CD4-positive, alpha-beta memory T cell (primary cell): ENCODE data around the gene CEP131. TPM values are rescaled to one million over a fixed set of nuclear protein-coding genes. Genes with fewer than 3 reads are reported as not detected.

Experiments used
- CTCF ChIA-PET: fragments of 350-600 bp; sonication (Branson Sonifier 250); formaldehyde crosslinking; loops from one replicate; lab custom pipeline; 2021; ENCODE audit warnings: inconsistent platforms; ENCODE audit not compliant: partially characterized antibody; lab: Charles Lee
- POLR2A ChIA-PET: fragments of 350-600 bp; sonication (Branson Sonifier 250); formaldehyde crosslinking; loops from one replicate; lab custom pipeline; 2021; ENCODE audit not compliant: partially characterized antibody; lab: Charles Lee
- DNase-seq, 5 donors: peaks; one replicate each; pipeline versions ENCODE4 v3.0.0 to v3.0.0-alpha.2; 2020 to 2022; ENCODE audit warnings: mixed read lengths in 1 of 5
- H3K27ac ChIP-seq: one replicate; pipeline ENCODE4 v1.7.0; 2013; ENCODE audit warnings: low read depth, low read length
- H3K27me3 ChIP-seq: 2 replicates; pipeline ENCODE4 v1.7.0; 2013; ENCODE audit warnings: mild to moderate bottlenecking, low read length, moderate library complexity; ENCODE audit not compliant: insufficient read depth
- H3K36me3 ChIP-seq: 2 replicates; pipeline ENCODE4 v1.7.0; 2013; ENCODE audit warnings: mild to moderate bottlenecking, low read length, moderate library complexity; ENCODE audit not compliant: insufficient read depth
- H3K4me1 ChIP-seq: 2 replicates; pipeline ENCODE4 v1.7.0; 2013; ENCODE audit warnings: mild to moderate bottlenecking, low read length, moderate library complexity; ENCODE audit not compliant: insufficient read depth
- H3K4me3 ChIP-seq, 2 donors: one replicate each; pipeline ENCODE4 v1.7.0; 2013; ENCODE audit warnings: low read length in 2 of 2, mild to moderate bottlenecking in 1 of 2
- H3K9me3 ChIP-seq, 2 donors: one replicate each; pipeline ENCODE4 v1.7.0; 2013; ENCODE audit warnings: low read length in 2 of 2, control low read depth in 1 of 2; ENCODE audit not compliant: control insufficient read depth in 1 of 2
- H3K27ac Mint-ChIP-seq, 7 donors: one replicate each; pipeline ENCODE4 v1.8.0; 2020 to 2021; ENCODE audit warnings: mixed read lengths in 7 of 7, mild to moderate bottlenecking in 6 of 7, inconsistent platforms in 3 of 7, moderate library complexity in 3 of 7
- H3K27me3 Mint-ChIP-seq, 2 donors: one replicate each; pipeline ENCODE4 v1.8.0; 2020 to 2021; ENCODE audit warnings: mixed read lengths in 2 of 2
- H3K36me3 Mint-ChIP-seq, 2 donors: one replicate each; pipeline ENCODE4 v1.8.0; 2020 to 2021; ENCODE audit warnings: mixed read lengths in 2 of 2, inconsistent platforms in 1 of 2, mild to moderate bottlenecking in 1 of 2
- H3K4me1 Mint-ChIP-seq, 4 donors: one replicate each; pipeline ENCODE4 v1.8.0; 2020 to 2021; ENCODE audit warnings: mixed read lengths in 4 of 4, mild to moderate bottlenecking in 1 of 4
- H3K4me3 Mint-ChIP-seq, 8 donors: one replicate each; pipeline ENCODE4 v1.8.0; 2020 to 2021; ENCODE audit warnings: mixed read lengths in 8 of 8, mild to moderate bottlenecking in 7 of 8, moderate library complexity in 6 of 8, inconsistent platforms in 3 of 8
- H3K9me3 Mint-ChIP-seq, 8 donors: one replicate each; pipeline ENCODE4 v1.8.0; 2020 to 2021; ENCODE audit warnings: mixed read lengths in 8 of 8, mild to moderate bottlenecking in 5 of 8, inconsistent platforms in 3 of 8, moderate library complexity in 1 of 8
- intact Hi-C: fragments of 100-400 bp; cut with micrococcal nuclease; formaldehyde crosslinking; loops from one replicate; pipeline ENCODE4 v1.15.1; 2023
- polyA plus RNA-seq, 2 donors: library from polyadenylated mRNA; unstranded; fragments of 300-500 nt; fragmentation: Illumina TruSeq; gene quantifications; one replicate each; pipeline ENCODE4 v1.2.3, GENCODE V29; 2021
- total RNA-seq, 2 experiments: library from RNA; stranded (reverse); gene quantifications; one replicate each; pipeline ENCODE4 v1.2.3, GENCODE V29; 2021

Gene CEP131
- total and polyA plus RNA-seq, 4 experiments from 2014 or later, result 1.7 to 10.5 (median 6.7) TPM

GRCh38 chr17:81187586-81188490 lies 34.9 kb downstream of the CEP131 start:
- Mint-ChIP-seq H3K27ac (no peak overlapping the region), H3K9me3 (no peaks in the 10 kb centered on the region), H3K27me3 (peaks cover 1 to 3% of the 10 kb centered on the region in 2 donors), H3K4me3 (no peak overlapping the region), H3K4me1 (no peaks in the 10 kb centered on the region), H3K36me3 (peaks cover 0 to 1% of the 10 kb centered on the region in 2 donors)
- no peak for DNase-seq
- intact Hi-C loops, result no loop called here
- Histone ChIP-seq H3K9me3 (no peaks in the 10 kb centered on the region), H3K4me3 (no peak overlapping the region), H3K36me3 (no peaks in the 10 kb centered on the region), H3K27ac (no peak overlapping the region), H3K27me3 (no peaks in the 10 kb centered on the region), H3K4me1 (no peaks in the 10 kb centered on the region)
- ChIA-PET CTCF (no interaction called here), POLR2A (no interaction called here)

- H3K9me3 Mint-ChIP-seq, result no peaks in the 10 kb centered on the region
- Histone ChIP-seq H3K4me1 (no peaks in the 10 kb centered on the region), H3K27ac (no peak overlapping the region), H3K36me3 (no peaks in the 10 kb centered on the region), H3K9me3 (no peaks in the 10 kb centered on the region), H3K4me3 (no peak overlapping the region), H3K27me3 (no peaks in the 10 kb centered on the region)
- H3K27me3 Mint-ChIP-seq, result peaks cover 1 to 3% of the 10 kb centered on the region in 2 donors
- peaks cover 0 to 1% of the 10 kb centered on the region in 2 donors for H3K36me3 Mint-ChIP-seq
- intact Hi-C loops, result no loop called here
- POLR2A ChIA-PET, result no interaction called here
- CTCF ChIA-PET, result no interaction called here
- H3K27ac Mint-ChIP-seq, result no peak overlapping the region
- no peak for DNase-seq
- H3K4me3 Mint-ChIP-seq, result no peak overlapping the region
- no peaks in the 10 kb centered on the region for H3K4me1 Mint-ChIP-seq
Observed at GRCh38 chr17:81187120-81187519, 35.6 kb downstream of the CEP131 start.

- intact Hi-C loops, result no loop called here
- H3K27ac ChIP-seq, result no peak overlapping the region
- no peaks in the 10 kb centered on the region for H3K9me3 ChIP-seq
- ChIA-PET POLR2A (no interaction called here), CTCF (no interaction called here)
- no peak overlapping the region for H3K4me3 ChIP-seq
- Mint-ChIP-seq H3K4me3 (no peak overlapping the region), H3K27me3 (peaks cover 1 to 3% of the 10 kb centered on the region in 2 donors), H3K36me3 (peaks cover 0 to 1% of the 10 kb centered on the region in 2 donors), H3K4me1 (no peaks in the 10 kb centered on the region), H3K27ac (no peak overlapping the region), H3K9me3 (no peaks in the 10 kb centered on the region)
- H3K27me3 ChIP-seq, result no peaks in the 10 kb centered on the region
- no peaks in the 10 kb centered on the region for H3K36me3 ChIP-seq
- H3K4me1 ChIP-seq, result no peaks in the 10 kb centered on the region
- no peak for DNase-seq
Observed at GRCh38 chr17:81186203-81186602, 36.6 kb downstream of the CEP131 start.

GRCh38 chr17:81184555-81184954 lies 38.2 kb downstream of the CEP131 start:
- DNase-seq, result no peak
- Histone ChIP-seq H3K27me3 (no peaks in the 10 kb centered on the region), H3K4me3 (no peak overlapping the region), H3K9me3 (no peaks in the 10 kb centered on the region), H3K36me3 (no peaks in the 10 kb centered on the region), H3K27ac (no peak overlapping the region), H3K4me1 (no peaks in the 10 kb centered on the region)
- intact Hi-C loops, result no loop called here
- Mint-ChIP-seq H3K27ac (no peak overlapping the region), H3K36me3 (peaks cover 0 to 1% of the 10 kb centered on the region in 2 donors), H3K27me3 (peaks cover 1 to 3% of the 10 kb centered on the region in 2 donors), H3K9me3 (no peaks in the 10 kb centered on the region), H3K4me1 (no peaks in the 10 kb centered on the region), H3K4me3 (no peak overlapping the region)
- CTCF ChIA-PET, result no interaction called here
- POLR2A ChIA-PET, result no interaction called here

- intact Hi-C loops, result no loop called here
- peaks cover 1 to 3% of the 10 kb centered on the region in 2 donors for H3K27me3 Mint-ChIP-seq
- H3K36me3 Mint-ChIP-seq, result no peaks in the 10 kb centered on the region
- Histone ChIP-seq H3K9me3 (no peaks in the 10 kb centered on the region), H3K36me3 (no peaks in the 10 kb centered on the region), H3K27me3 (no peaks in the 10 kb centered on the region), H3K4me3 (no peak overlapping the region), H3K27ac (no peak overlapping the region), H3K4me1 (no peaks in the 10 kb centered on the region)
- no peak overlapping the region for H3K27ac Mint-ChIP-seq
- no peaks in the 10 kb centered on the region for H3K9me3 Mint-ChIP-seq
- DNase-seq, result no peak
- no peaks in the 10 kb centered on the region for H3K4me1 Mint-ChIP-seq
- H3K4me3 Mint-ChIP-seq, result no peak overlapping the region
- ChIA-PET CTCF (no interaction called here), POLR2A (no interaction called here)
Observed at GRCh38 chr17:81183807-81184206, 39.0 kb downstream of the CEP131 start.

GRCh38 chr17:81183316-81183715 lies 39.4 kb downstream of the CEP131 start:
- Mint-ChIP-seq H3K36me3 (no peaks in the 10 kb centered on the region), H3K27ac (no peak overlapping the region), H3K4me1 (no peaks in the 10 kb centered on the region), H3K27me3 (peaks cover 1 to 3% of the 10 kb centered on the region in 2 donors), H3K9me3 (no peaks in the 10 kb centered on the region), H3K4me3 (no peak overlapping the region)
- intact Hi-C loops, result no loop called here
- Histone ChIP-seq H3K9me3 (no peaks in the 10 kb centered on the region), H3K27ac (no peak overlapping the region), H3K4me1 (no peaks in the 10 kb centered on the region), H3K36me3 (no peaks in the 10 kb centered on the region), H3K4me3 (no peak overlapping the region), H3K27me3 (no peaks in the 10 kb centered on the region)
- POLR2A ChIA-PET, result no interaction called here
- DNase-seq, result no peak
- CTCF ChIA-PET, result no interaction called here

- Histone ChIP-seq H3K27me3 (no peaks in the 10 kb centered on the region), H3K36me3 (no peaks in the 10 kb centered on the region), H3K9me3 (no peaks in the 10 kb centered on the region), H3K4me1 (no peaks in the 10 kb centered on the region), H3K4me3 (no peak overlapping the region), H3K27ac (no peak overlapping the region)
- H3K4me3 Mint-ChIP-seq, result no peak overlapping the region
- POLR2A ChIA-PET, result no interaction called here
- no peaks in the 10 kb centered on the region for H3K9me3 Mint-ChIP-seq
- DNase-seq, result no peak
- H3K36me3 Mint-ChIP-seq, result no peaks in the 10 kb centered on the region
- no peak overlapping the region for H3K27ac Mint-ChIP-seq
- intact Hi-C loops, result no loop called here
- no peaks in the 10 kb centered on the region for H3K4me1 Mint-ChIP-seq
- H3K27me3 Mint-ChIP-seq, result peaks cover 1 to 3% of the 10 kb centered on the region in 2 donors
- CTCF ChIA-PET, result no interaction called here
Observed at GRCh38 chr17:81182596-81182995, 40.2 kb downstream of the CEP131 start.
